ACHN (cell line): ENCODE measurements around the gene USP38.
"Not testable (repeated sequence)": the region's sequence is repeated elsewhere in the genome, so short reads cannot be mapped to it uniquely, and the experiment has no call there.

ENCODE experiments used
- DNase-seq: peaks from one replicate; pipeline ENCODE4 v3.0.0-alpha.2; 2015
- in situ Hi-C: cut with HindIII; loops from 2 replicates; pipeline ENCODE4 v1.10.0; 2017; ENCODE audit warnings: low sequenced_read_pairs, low pct_ligation_motif_present, low pct_unique_long_range_greater_than_20kb

The USP38 gene

GRCh38 chr4:143202824-143203223 lies 18.1 kb downstream of the USP38 start:
- DNase-seq, result no peak
- in situ Hi-C loops, result no loop called here

- no peak for DNase-seq
- in situ Hi-C loops, result no loop called here
These were observed 18.9 kb downstream of the USP38 start for GRCh38 chr4:143203577-143203976.

DNA sequence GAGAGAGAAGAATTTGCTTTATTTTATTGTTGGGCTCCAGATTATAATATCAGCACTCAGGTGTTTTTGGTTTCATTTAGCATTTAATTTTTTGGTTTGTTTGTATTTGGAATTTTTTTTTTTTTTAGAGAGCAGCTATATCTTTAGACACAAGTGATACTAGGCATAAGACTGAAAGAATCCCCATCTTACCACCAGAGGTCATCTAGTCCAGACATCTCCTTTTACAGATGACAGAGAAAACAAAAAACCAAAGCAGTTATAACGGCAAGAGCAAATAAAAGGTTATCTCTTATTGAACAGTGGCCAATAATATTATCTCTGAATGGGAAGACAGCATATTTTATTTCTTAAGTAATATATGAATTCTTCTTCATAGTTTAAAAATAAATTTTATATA lies 22.8 kb downstream of the USP38 start:
- in situ Hi-C loops, result no loop called here
- DNase-seq, result peak; percentile 18

GRCh38 chr4:143212566-143212965 lies 27.8 kb downstream of the USP38 start:
- in situ Hi-C loops, result no loop called here
- no peak for DNase-seq

DNA sequence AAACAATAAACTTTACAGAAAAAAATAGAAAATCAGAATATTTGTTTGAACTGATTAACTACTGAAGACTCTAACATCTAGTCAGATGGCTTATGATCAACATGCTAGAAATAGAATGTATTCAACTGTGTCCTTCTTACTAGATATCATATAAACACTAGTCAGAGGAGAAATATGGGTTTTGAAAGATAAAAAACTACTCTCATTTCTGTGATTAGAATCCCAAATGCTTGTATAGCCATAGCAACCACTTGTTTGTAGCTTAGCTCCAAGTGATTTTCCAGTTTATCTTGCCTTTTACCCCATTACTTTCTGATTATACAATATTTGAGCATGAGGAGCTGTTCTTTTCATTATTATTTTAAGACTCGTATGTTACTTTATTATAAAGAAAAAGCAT lies 31.2 kb downstream of the USP38 start:
- in situ Hi-C loops, result no loop called here

DNA sequence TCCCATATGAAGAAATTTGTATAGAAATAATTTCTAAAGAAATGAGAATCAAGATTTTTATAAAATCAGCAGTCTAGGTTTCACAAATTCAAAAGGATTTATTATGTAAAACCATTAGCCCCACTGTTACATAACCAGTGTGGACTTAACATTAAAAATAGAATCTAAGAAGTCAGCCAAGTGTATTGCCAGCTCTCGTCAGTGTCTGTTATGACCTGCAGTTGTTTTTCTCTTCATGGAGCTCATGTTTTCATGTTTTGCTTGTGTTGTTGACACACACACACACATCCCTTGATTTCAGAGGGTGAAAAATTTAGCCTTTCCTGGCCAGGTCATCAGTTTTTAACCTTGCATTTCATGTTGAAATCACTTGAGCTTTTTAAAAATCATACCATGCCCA lies 39.5 kb downstream of the USP38 start:
- in situ Hi-C loops, result no loop called here
- no peak for DNase-seq

More for the DNA sequence above, 31.2 kb downstream of the USP38 start:
- no peak for DNase-seq

- in situ Hi-C loops, result no loop called here
- DNase-seq, result no peak
These were observed 40.5 kb downstream of the USP38 start for GRCh38 chr4:143225167-143225566.

DNA sequence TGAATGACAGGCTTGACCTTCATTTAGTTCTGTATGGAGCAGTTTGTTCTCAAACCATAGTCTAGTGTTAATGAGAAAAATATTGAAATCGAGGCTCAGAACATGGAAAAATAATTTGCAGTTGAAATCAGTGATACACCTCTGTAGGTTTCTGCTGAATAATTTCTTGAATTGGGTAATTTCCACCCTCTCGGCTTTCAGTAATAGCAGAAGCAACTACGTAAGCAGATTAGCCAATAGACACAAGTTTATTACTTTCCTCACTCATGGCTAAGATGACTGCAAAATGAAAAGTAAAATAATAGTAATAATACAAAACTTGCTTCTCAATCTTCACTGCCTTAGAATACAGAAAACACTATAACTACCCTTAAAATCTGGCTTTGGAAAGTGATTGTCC lies 46.0 kb downstream of the USP38 start:
- in situ Hi-C loops, result no loop called here
- no peak for DNase-seq

GRCh38 chr4:143232277-143232676 lies 47.6 kb downstream of the USP38 start:
- in situ Hi-C loops, result no loop called here
- DNase-seq, result no peak

GRCh38 chr4:143234153-143234552 lies 49.4 kb downstream of the USP38 start:
- in situ Hi-C loops, result no loop called here
- DNase-seq, result no peak

GRCh38 chr4:143237195-143237594 lies 52.5 kb downstream of the USP38 start:
- DNase-seq, in situ Hi-C loops: not testable (repeated sequence)

DNA sequence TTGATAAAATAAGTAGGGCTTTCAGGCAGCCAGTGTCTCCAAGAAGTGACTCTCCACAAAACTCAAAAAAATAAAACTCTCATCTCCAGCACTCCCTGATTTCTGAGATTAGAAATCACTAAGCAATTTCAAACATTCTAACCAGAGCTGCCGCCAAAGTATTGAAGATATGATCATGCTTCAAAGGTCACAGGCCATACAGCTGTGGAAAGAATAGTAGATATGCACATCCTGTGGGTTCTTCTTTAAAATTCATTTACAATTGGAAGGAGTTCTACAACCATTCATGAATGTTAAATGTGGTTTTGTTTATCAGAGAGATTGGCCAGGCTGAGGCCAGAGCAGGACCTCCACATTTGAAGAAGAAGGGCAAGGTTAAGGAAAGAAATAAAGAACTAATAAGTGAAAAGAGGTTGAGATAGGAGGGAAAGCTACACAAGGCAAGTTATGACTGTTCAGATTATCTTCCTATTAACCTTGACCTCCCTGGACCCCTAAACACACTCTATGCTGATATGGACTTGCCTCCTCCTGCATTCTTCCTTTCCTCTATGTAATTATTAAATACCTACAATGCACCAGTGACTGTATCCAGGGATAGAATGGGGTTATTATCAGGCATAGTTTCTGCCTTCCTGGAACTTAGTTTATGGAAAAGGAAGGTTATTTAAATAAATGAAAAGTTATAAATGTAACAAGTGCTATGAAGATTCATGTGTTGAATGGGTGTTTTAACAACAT lies 56.4 kb downstream of the USP38 start:
- in situ Hi-C loops, result no loop called here
- DNase-seq, result no peak

DNA sequence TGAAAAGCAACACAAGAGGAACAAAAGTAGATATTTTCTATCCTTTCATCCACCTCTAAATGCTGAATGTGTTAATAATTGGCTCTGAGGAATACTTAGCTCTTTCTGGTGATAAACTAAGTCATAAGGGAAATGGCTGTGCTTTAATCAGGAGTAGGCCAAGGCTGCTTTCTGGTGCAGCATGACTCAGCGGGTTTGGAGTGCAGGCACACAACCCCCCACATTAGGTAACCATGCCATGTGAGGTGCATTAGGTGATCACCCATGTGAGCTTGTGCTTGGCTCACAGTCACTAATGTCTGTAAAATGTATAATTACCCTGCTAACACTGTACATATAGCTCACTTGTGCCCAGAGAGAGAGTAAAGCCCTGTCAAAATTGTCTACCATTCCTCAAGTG lies 57.2 kb downstream of the USP38 start:
- no peak for DNase-seq
- in situ Hi-C loops, result no loop called here

- in situ Hi-C loops, result no loop called here
- no peak for DNase-seq
These were observed 58.3 kb downstream of the USP38 start for GRCh38 chr4:143243041-143243440.

DNA sequence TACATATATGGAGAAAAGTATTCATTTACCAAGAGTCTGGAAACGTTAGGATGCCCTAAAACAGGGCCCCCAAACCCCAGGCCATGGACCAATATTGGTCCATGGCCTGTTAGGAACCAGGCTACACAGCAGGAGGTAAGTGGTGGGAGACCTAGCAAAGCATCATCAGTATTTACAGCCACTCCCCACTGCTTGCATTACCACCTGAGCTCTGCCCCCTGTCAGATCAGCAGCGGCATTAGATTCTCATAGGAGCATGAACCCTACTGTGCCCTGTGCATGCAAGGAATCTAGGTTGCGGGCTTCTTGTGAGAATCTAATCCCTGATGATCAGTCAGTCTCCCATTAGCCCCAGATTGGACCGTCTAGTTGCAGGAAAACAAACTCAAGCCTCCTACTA lies 62.3 kb downstream of the USP38 start:
- in situ Hi-C loops, result no loop called here
- DNase-seq, result no peak

DNA sequence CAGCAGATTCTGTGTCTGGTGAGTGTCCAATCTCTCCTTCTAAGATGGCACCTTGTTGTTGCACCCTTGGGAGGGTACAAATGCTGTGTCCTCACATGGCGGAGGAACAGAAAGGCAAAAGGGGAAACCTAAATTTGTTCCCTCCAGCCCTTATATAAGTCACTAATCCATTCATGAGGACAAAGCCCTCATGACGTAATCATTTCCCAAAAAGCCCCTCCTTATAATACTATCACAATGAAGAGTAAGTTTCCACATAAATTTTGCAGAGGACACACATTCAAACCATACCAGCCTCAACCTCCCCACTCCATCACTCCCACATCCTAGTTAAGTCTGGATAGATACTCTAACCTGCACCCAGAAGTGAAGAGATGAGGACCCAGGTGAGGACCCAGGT lies 63.1 kb downstream of the USP38 start:
- no peak for DNase-seq
- in situ Hi-C loops, result no loop called here

- in situ Hi-C loops, result no loop called here
- DNase-seq, result no peak
These were observed 64.1 kb downstream of the USP38 start for GRCh38 chr4:143248827-143249226.

- no peak for DNase-seq
- in situ Hi-C loops, result no loop called here
These were observed 65.9 kb downstream of the USP38 start for GRCh38 chr4:143250617-143251016.

DNA sequence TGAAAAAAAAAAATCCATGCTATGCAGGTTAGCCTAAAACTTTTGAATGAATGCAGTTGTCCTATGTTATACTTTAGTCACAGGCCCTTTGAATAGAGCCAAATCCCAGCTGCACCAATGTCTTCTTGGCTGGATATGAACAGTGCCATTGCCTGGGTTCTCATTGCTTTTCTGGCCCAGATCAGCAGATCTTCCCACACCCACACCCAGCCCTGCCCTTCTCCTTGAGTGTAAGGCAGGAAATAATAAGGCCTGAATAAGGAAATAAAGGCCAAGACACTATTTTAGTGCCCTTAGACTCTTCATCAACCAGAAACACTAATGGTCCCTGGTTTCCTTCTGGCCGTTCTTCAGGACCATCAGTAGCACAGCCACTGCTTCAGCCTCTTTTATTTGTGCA lies 66.6 kb downstream of the USP38 start:
- in situ Hi-C loops, result no loop called here
- no peak for DNase-seq

DNA sequence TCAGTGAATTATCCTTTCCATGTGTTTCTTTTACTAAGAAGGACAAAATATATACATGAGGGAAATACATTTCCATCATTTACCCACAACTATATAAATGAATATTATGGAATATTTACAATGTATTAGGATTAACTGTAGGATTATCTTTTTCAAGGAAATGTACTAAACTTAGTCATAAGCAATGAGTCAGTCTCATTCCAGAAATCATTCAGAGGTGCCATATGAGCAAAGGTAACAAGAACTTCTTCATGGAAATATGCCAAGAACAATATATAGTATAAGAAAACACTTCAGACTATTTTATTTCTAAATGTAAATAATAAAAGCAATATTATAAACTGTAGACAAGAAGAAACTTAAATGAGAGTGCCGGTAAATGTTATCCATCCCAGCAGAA lies 67.1 kb downstream of the USP38 start:
- DNase-seq, result no peak
- in situ Hi-C loops, result no loop called here

DNA sequence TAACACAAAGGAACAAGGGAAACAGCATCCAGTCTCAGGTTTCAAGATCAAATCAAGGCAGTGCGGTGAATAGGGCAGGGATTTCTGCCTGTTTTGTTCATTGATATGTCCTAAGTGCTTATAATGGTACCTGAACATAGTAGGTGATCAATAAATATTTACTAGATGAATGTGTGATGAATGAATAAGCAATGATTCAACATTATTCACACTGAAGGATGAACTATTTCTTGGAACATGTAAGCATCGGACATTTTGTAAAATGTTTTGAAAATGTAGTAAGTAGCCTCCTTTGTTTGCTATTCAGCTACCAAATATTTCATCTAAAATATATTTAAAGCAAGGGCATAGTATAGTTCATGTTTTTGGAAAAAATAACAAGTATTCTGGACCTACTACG lies 67.8 kb downstream of the USP38 start:
- in situ Hi-C loops, result no loop called here
- DNase-seq, result no peak
